Osteoblast (primary cell): Measurements from ENCODE around the gene PLPP1. TPM values are rescaled to one million over a fixed set of nuclear protein-coding genes. Genes with fewer than 3 reads are reported as not detected.

Experiments
- DNase-seq: peaks from one replicate; pipeline ENCODE4 v3.0.0; 2011; ENCODE audit warnings: low spot score, mixed read lengths; ENCODE audit not compliant: insufficient read length; ENCODE audit errors: missing footprints
- H2AFZ ChIP-seq: 2 replicates; pipeline ENCODE4 v1.6.0; 2011; ENCODE audit warnings: mild to moderate bottlenecking, low read length
- H3K27ac ChIP-seq: 2 replicates; pipeline ENCODE4 v1.5.1; 2011; ENCODE audit warnings: mild to moderate bottlenecking, low read depth, low read length, moderate library complexity
- H3K27me3 ChIP-seq: 2 replicates; pipeline ENCODE4 v1.6.0; 2012; ENCODE audit warnings: mild to moderate bottlenecking, control low read depth, inconsistent platforms, low read length, moderate library complexity; ENCODE audit not compliant: insufficient read depth
- H3K36me3 ChIP-seq: 2 replicates; pipeline ENCODE4 v1.5.1; 2011; ENCODE audit warnings: mild to moderate bottlenecking, low read length, control low read depth, moderate library complexity; ENCODE audit not compliant: insufficient read depth
- H3K4me1 ChIP-seq: 2 replicates; pipeline ENCODE4 v1.5.1; 2011; ENCODE audit warnings: mild to moderate bottlenecking, low read length, control low read depth, moderate library complexity; ENCODE audit not compliant: insufficient read depth
- H3K4me2 ChIP-seq: 2 replicates; pipeline ENCODE4 v1.6.0; 2011; ENCODE audit warnings: mild to moderate bottlenecking, low read length; ENCODE audit not compliant: insufficient read depth
- H3K4me3 ChIP-seq: fragments of 200-600 bp; sonication (generic); 3 replicates; pipeline ENCODE4 v1.5.1; 2012; ENCODE audit warnings: mild to moderate bottlenecking, low read length, inconsistent platforms; ENCODE audit not compliant: insufficient read depth
- H3K79me2 ChIP-seq: 2 replicates; pipeline ENCODE4 v1.6.0; 2012; ENCODE audit warnings: mild to moderate bottlenecking, low read length, control low read depth, inconsistent platforms; ENCODE audit not compliant: insufficient read depth
- H3K9me3 ChIP-seq: 2 replicates; pipeline ENCODE4 v1.5.1; 2011; ENCODE audit warnings: low read depth, low read length, control low read depth
- H4K20me1 ChIP-seq: 2 replicates; pipeline ENCODE4 v1.6.0; 2012; ENCODE audit warnings: mild to moderate bottlenecking, low read length, control low read depth; ENCODE audit not compliant: insufficient read depth
- CTCF ChIP-seq: IDR thresholded peaks from 2 replicates; pipeline ENCODE4 v1.5.1; 2011; ENCODE audit warnings: mild to moderate bottlenecking, low read depth, low read length, moderate library complexity; ENCODE audit errors: extremely low read depth
- total RNA-seq: library from RNA; depleted of rRNA; stranded (reverse); fragments of >200 nt; gene quantifications from 2 replicates; pipeline ENCODE4 v1.2.3, GENCODE V29; 2012

The PLPP1 gene
- total RNA-seq, 1 donor: 69.8 TPM

- no peaks in the 10 kb centered on the region for H4K20me1 ChIP-seq
- H3K27me3 ChIP-seq: no peaks in the 10 kb centered on the region
- H3K4me3 ChIP-seq: no peak overlapping the region
- no peaks in the 10 kb centered on the region for H3K4me1 ChIP-seq
- H3K9me3 ChIP-seq: no peaks in the 10 kb centered on the region
- DNase-seq: peak; percentile 42
- H3K36me3 ChIP-seq: peaks cover 31% of the 10 kb centered on the region
- no peak overlapping the region for H3K27ac ChIP-seq
- peak; percentile 79 for TF ChIP-seq CTCF
- no peak overlapping the region for H2AFZ ChIP-seq
- no peaks in the 10 kb centered on the region for H3K79me2 ChIP-seq
- H3K4me2 ChIP-seq: no peak overlapping the region
Measured at GRCh38 chr5:55407059-55407684, 127.6 kb downstream of the PLPP1 start.

GRCh38 chr5:55406292-55406691, 128.5 kb downstream of the PLPP1 start:
- H3K27me3 ChIP-seq: no peaks in the 10 kb centered on the region
- no peak for TF ChIP-seq CTCF
- no peaks in the 10 kb centered on the region for H4K20me1 ChIP-seq
- H2AFZ ChIP-seq: no peak overlapping the region
- no peaks in the 10 kb centered on the region for H3K4me1 ChIP-seq
- H3K79me2 ChIP-seq: no peaks in the 10 kb centered on the region
- no peak overlapping the region for H3K4me2 ChIP-seq
- no peaks in the 10 kb centered on the region for H3K9me3 ChIP-seq
- no peak for DNase-seq
- peaks cover 32% of the 10 kb centered on the region for H3K36me3 ChIP-seq
- no peak overlapping the region for H3K4me3 ChIP-seq
- H3K27ac ChIP-seq: no peak overlapping the region

- Histone ChIP-seq H3K4me1 (no peaks in the 10 kb centered on the region), H3K79me2 (no peaks in the 10 kb centered on the region), H2AFZ (no peak overlapping the region), H3K4me2 (no peak overlapping the region), H3K36me3 (peaks cover 34% of the 10 kb centered on the region), H3K9me3 (no peaks in the 10 kb centered on the region), H3K27me3 (no peaks in the 10 kb centered on the region), H3K4me3 (no peak overlapping the region), H4K20me1 (no peaks in the 10 kb centered on the region), H3K27ac (no peak overlapping the region)
- TF ChIP-seq CTCF: peak; percentile 26
- DNase-seq: no peak
Measured at GRCh38 chr5:55402199-55402598, 132.6 kb downstream of the PLPP1 start.

DNA sequence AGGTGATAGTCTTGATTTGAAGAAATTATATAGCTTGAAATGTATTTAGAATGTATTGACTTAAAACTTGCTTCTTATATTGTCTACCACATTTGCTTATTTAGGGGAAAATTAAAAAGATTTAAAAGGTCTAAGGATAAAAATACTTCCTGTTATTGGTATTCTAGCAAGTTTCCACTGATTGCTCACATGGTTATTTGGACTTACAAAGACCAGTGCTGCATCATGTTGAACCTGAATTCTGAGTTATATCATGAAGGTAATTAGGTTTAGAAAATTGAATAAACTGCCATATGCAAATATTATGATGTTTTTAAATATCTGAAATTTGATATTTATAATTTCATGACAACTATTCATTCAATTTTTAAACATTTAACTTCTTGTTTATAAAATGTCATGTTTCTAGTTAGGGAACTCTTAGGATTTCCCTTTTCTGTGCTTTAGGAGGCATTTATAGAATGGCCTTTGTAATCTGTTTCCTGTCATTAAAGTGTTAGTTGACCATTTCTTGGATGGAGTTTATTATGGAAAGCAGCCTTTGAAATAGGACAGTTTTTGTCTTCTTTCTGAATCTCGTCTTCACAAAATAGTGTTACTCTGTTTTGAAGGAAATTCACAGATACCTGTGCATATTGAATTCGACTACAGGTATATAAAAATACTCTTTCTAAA, 141.1 kb downstream of the PLPP1 start:
- no peak overlapping the region for H3K4me3 ChIP-seq
- no peaks in the 10 kb centered on the region for H3K4me1 ChIP-seq
- no peaks in the 10 kb centered on the region for H4K20me1 ChIP-seq
- H3K27ac ChIP-seq: no peak overlapping the region
- no peak for TF ChIP-seq CTCF
- H3K9me3 ChIP-seq: no peaks in the 10 kb centered on the region
- no peak overlapping the region for H3K4me2 ChIP-seq
- no peak for DNase-seq
- no peak overlapping the region for H2AFZ ChIP-seq
- H3K27me3 ChIP-seq: no peaks in the 10 kb centered on the region
- H3K36me3 ChIP-seq: peaks cover 4% of the 10 kb centered on the region
- no peaks in the 10 kb centered on the region for H3K79me2 ChIP-seq
